Muscle of leg (tissue), 11 donors: ENCODE results near the gene ZNF653. TPM values are rescaled to one million over a fixed set of nuclear protein-coding genes. Genes with fewer than 3 reads are reported as not detected.

Experiments used
- DNase-seq: peaks from one replicate; pipeline ENCODE4 v3.0.0; 2013
- H3K27ac ChIP-seq: one replicate; pipeline ENCODE4 v1.5.1; 2013; ENCODE audit warnings: mild to moderate bottlenecking, low read length, control low read depth
- H3K27me3 ChIP-seq: one replicate; pipeline ENCODE4 v1.6.1; 2013; ENCODE audit warnings: low read length; ENCODE audit not compliant: control insufficient read depth, insufficient read depth
- H3K36me3 ChIP-seq: one replicate; pipeline ENCODE4 v1.6.1; 2013; ENCODE audit warnings: low read length; ENCODE audit not compliant: control insufficient read depth, insufficient read depth
- H3K4me1 ChIP-seq: one replicate; pipeline ENCODE4 v1.6.1; 2013; ENCODE audit warnings: low read length; ENCODE audit not compliant: control insufficient read depth, insufficient read depth
- H3K4me3 ChIP-seq: one replicate; pipeline ENCODE4 v1.5.1; 2013; ENCODE audit warnings: low read length, control low read depth
- H3K9me3 ChIP-seq: replicated peaks from 2 replicates; pipeline ENCODE4 v1.6.1; 2013; ENCODE audit warnings: low read depth, low read length; ENCODE audit not compliant: control insufficient read depth
- WGBS: methylation state at CpG from one replicate; pipeline ENCODE4 v1.1.5; 2013; ENCODE audit warnings: missing lambda C conversion rate; ENCODE audit not compliant: insufficient coverage; 5-methylcytosine and 5-hydroxymethylcytosine counted together
- polyA plus RNA-seq, 8 donors: library from polyadenylated mRNA; unstranded; fragments of 120-200 nt; gene quantifications; one replicate each; pipeline versions ENCODE4 v1.2.1 to v1.2.3, GENCODE V29; 2013; ENCODE audit warnings: inconsistent platforms in 1 of 8, low replicate concordance in 1 of 8; ENCODE audit not compliant: insufficient read length in 8 of 8, insufficient read depth in 1 of 8
- total RNA-seq: library from RNA; stranded (reverse); fragments of 120-200 nt; gene quantifications from one replicate; pipeline ENCODE4 v1.2.4, GENCODE V29; 2013

ZNF653 gene
- total and polyA plus RNA-seq, 9 donors = 3.4 to 8.3 (median 5.8) TPM

DNA sequence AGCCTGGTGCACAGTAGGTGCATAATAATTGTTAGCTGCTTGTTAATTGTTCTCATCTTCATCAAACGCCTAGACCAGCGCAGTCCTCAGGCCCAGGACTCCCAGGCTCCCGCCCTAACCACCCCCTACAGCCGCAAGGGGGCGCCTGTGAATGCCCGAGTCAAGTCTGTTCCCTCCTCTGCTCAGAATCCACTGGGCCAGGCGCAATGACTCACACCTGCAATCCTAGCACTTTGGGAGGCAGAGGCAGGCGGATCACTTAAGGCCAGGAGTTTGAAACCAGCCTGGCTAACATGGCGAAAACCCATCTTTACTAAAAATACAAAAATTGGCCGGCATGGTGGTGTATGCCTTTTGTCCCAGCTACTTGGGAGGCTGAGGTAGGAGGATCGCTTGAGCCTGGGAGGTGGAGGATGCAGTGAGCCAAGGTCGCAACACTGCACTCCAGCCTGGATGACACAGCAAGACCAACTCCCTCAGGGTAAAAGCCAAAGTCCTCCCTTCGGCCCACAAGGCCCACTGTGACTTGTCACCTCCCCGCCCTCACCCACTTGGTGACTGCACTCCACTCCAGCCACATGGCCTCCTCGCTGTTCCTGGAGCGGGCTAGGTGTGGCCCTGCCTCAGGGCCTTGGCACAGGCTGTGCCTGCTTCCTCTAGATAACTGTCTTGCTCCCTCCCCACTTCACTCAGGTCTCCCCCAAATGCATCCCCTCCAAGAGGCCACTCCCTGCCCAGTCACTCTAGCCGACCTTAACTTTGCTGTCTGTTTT lies 9.1 kb downstream of the ZNF653 start:
- no peak overlapping the region for H3K4me3 ChIP-seq
- no peaks in the 10 kb centered on the region for H3K27me3 ChIP-seq
- peak; percentile 50 for DNase-seq
- peaks cover 30% of the 10 kb centered on the region for H3K36me3 ChIP-seq
- H3K4me1 ChIP-seq = peaks cover 11% of the 10 kb centered on the region
- WGBS = 54% methylated on average over 11 of the region's 17 CpGs
- no peak overlapping the region for H3K27ac ChIP-seq
- no peaks in the 10 kb centered on the region for H3K9me3 ChIP-seq

DNA sequence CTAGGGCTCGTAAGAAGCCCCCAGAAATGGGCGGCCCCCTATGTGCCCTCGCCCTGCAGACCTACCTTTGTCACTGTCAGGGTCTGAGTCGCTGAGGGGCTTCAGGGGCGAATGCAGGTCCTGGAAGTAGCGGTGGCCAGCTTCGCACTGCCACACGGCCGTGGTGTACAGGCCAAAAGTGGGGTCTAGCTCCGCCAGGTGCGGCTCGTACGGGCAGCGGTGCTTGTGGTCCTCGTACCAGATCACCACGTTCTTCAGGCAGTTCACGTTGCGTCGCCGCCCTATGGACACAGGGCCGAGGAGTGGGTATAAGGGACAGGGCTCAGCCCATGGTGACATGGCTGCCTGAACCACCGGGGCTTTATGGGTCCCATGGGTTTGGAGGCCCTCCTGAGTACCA lies 9.8 kb downstream of the ZNF653 start:
- no peaks in the 10 kb centered on the region for H3K27me3 ChIP-seq
- H3K4me3 ChIP-seq = no peak overlapping the region
- H3K9me3 ChIP-seq = no peaks in the 10 kb centered on the region
- H3K4me1 ChIP-seq = peaks cover 11% of the 10 kb centered on the region
- DNase-seq = no peak
- WGBS = 94% methylated on average over 22 of the region's 22 CpGs
- no peak overlapping the region for H3K27ac ChIP-seq
- peaks cover 30% of the 10 kb centered on the region for H3K36me3 ChIP-seq

DNA sequence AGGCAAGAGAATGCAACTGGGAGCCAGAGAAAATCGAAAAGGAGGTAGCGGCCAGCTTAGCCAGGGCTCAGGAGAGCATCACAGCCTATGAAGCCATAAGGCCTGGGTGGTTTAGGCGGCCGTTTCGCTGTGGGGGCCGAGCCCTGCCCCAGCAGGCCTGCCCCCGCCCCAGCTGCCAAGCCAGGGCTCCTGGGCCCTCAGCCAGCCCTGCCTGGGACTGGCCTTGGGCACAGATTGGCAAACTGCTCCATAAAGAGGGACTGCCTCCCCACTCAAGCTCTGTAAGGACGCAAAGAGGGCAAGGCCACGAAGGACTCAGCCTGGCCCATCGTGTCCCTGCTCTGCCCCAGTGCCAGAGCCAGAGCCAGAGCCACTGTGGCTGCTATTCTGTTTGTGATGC lies 10.2 kb downstream of the ZNF653 start:
- WGBS = 91% methylated on average over 10 of the region's 10 CpGs
- peaks cover 33% of the 10 kb centered on the region for H3K36me3 ChIP-seq

DNA sequence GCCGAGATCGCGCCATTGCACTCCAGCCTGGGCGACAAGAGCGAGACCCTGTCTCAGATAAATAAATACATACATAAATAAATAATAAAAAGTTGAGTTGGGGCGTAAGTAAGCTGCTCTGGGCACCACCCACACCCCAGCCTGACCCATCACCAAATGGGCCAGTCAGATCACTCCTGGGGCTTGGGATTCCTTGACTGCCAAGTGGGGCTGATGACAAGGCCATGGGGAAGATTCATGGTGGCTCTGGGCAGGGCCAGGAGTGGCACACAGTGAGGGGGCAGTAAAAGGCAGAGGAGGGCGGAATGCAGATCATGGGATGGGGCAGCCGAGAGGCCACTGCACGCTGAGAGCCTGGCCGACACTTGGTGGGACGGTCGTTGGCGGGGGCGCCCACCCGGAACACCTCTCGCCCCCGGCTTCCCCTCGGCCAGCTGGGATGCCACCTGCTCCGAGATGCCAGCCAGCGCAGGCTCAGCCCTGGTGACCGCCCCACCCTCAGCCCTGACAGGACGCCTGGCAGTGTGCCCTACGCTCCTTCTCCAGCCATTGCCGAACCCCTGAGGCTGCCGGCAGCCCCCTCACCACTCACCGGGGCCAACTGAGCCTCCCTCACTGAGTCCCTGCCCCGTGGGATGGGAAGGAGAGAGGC lies 10.9 kb downstream of the ZNF653 start:
- WGBS = 89% methylated on average over 14 of the region's 27 CpGs
- no peak for DNase-seq
- H3K9me3 ChIP-seq = no peaks in the 10 kb centered on the region
- H3K36me3 ChIP-seq = peaks cover 33% of the 10 kb centered on the region
- H3K4me3 ChIP-seq = no peak overlapping the region
- H3K4me1 ChIP-seq = peaks cover 11% of the 10 kb centered on the region
- H3K27ac ChIP-seq = peak overlapping the region; percentile 55
- H3K27me3 ChIP-seq = no peaks in the 10 kb centered on the region

More for the DNA sequence above, 10.2 kb downstream of the ZNF653 start:
- H3K27me3 ChIP-seq = no peaks in the 10 kb centered on the region
- H3K4me3 ChIP-seq = no peak overlapping the region
- peaks cover 11% of the 10 kb centered on the region for H3K4me1 ChIP-seq
- DNase-seq = no peak
- no peaks in the 10 kb centered on the region for H3K9me3 ChIP-seq
- H3K27ac ChIP-seq = peak overlapping the region; percentile 55

DNA sequence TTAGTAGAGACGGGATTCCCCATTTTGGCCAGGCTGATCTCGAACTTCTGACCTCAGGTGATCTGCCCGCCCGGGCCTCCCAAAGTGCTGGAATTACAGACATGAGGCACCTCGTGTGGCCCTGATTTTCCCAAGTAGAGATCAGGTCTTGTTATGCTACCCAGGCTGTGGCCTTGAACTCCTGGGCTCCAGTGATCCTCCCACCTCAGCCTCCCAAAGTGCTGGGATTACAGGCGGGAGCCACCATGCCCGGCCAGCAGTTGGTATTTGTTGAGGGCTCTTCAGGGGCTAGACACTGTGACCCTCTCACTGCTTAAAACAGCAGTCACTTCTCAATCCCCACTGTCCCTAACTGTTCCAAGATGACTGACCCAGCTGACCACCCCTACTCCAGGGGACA lies 16.3 kb downstream of the ZNF653 start:
- H3K27me3 ChIP-seq = no peaks in the 10 kb centered on the region
- 89% methylated on average over 5 of the region's 7 CpGs for WGBS
- no peak for DNase-seq
- H3K36me3 ChIP-seq = peaks cover 25% of the 10 kb centered on the region
- no peaks in the 10 kb centered on the region for H3K4me1 ChIP-seq
- no peak overlapping the region for H3K4me3 ChIP-seq
- H3K27ac ChIP-seq = no peak overlapping the region
- H3K9me3 ChIP-seq = no peaks in the 10 kb centered on the region

DNA sequence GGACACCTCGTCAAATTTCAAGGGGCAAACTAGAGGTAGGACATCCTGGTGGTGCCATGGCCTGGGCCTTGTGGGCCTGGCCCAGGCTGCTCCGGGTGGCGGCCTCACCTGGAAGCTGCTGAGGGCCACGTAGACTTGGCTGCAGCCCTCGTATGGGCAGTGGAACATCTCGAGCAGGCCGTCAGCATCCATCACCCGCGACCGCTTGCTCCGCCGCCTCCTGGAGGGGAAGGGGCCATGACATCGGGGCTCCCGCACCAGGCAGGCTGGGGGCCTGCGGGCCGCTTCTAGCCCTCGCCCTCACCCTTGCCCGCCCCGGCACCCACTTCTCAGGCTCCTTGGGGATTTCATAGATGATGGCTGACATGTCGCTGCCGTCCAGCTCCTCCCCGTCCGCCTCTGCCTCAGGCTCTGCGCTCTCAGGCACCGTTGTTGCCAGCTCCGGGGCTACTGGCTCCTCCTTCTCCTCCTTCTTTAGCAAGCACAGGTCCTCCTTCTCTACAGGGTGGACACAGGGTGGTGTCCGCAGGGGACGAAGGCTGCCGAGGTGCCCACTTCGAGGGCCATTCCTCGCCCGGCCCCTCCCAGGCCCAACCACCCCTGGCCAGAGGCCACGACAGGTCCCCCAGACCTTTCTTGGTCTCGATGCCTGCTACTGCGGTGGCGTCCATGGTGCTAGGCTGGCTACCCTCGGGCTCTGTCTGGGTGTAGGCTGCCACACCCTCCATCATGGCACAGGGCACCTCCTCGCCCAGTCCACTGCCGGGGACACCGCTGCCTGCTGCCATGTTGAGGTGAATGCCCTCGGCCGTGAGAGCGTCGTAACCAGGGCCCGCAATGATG lies 18.8 kb downstream of the ZNF653 start:
- peaks cover 14% of the 10 kb centered on the region for H3K27me3 ChIP-seq
- 93% methylated on average over 44 of the region's 45 CpGs for WGBS
- H3K4me1 ChIP-seq = peaks cover 13% of the 10 kb centered on the region
- DNase-seq = no peak
- no peaks in the 10 kb centered on the region for H3K9me3 ChIP-seq
- no peak overlapping the region for H3K27ac ChIP-seq
- H3K36me3 ChIP-seq = peaks cover 21% of the 10 kb centered on the region
- H3K4me3 ChIP-seq = no peak overlapping the region

DNA sequence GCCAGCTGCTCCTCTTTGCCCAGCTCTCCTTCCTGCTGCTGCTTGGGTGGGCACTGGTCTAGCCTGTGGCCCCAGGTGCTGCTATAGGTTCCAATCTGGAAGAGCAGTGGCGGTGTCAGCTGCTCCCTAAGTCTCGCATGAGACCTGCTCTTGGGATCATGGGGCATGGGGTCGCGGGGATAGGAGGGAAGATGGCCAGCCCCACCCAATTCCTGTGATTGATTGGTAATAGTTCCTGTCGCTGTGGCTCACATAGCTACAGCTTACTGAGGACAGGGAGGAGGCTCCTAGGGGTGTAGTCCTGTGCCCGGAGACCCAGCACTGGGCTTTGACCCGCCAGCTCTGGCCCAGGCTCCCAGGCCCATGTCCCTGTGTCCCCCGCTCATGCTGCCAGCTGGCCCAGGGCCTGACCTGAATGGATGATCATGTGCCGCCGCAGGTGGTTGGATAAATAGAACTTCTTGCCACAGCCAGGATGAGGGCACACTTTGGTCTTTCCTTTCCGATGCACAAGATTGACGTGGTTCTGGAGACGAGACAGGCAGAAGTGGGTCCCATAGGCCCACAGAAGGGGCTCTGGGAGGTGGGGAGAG lies 20.3 kb downstream of the ZNF653 start:
- Histone ChIP-seq H3K9me3 (no peaks in the 10 kb centered on the region), H3K36me3 (peaks cover 17% of the 10 kb centered on the region), H3K27me3 (peaks cover 29% of the 10 kb centered on the region), H3K4me3 (no peak overlapping the region), H3K27ac (no peak overlapping the region), H3K4me1 (peaks cover 17% of the 10 kb centered on the region)
- no peak for DNase-seq
- 90% methylated on average over 13 of the region's 13 CpGs for WGBS

DNA sequence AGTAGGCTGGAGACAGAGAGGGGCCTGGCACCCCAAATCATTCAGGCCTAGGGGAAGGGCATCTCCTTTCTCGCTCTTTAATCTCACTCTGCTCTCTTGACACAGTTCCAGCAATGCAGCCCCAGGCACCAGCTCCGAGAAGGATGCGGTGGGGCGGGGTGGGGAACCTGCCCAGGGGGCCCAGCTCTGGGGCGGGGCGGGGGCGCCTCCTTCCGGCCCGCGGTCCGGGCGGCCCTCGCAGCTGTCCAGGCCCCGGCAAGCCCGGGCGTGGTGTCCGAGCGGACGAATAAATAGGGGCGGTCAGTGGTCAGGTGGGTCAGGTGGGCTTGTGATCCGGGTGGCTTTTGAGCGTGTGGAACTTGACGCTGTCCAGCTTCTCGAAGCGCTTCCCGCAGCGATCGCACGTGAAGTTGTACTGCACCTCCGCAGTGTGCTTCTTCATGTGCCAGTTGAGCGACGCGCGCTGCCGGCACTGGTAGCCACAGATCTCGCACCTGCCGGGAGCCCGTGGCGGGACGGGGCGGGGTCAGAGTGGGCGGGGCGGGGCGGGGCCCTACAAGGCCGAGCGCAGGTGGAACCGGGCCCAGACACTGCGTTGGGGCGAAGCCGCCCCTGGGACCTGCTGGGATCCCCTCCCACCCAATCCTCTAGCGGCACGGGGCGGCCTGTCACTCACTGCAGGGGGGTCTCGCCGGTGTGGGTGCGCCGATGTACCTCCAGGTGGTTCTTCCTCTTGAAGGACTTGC lies 22.1 kb downstream of the ZNF653 start:
- Histone ChIP-seq H3K27me3 (peaks cover 46% of the 10 kb centered on the region), H3K27ac (no peak overlapping the region), H3K4me1 (peaks cover 25% of the 10 kb centered on the region), H3K36me3 (peaks cover 17% of the 10 kb centered on the region), H3K4me3 (no peak overlapping the region), H3K9me3 (no peaks in the 10 kb centered on the region)
- 48% methylated on average over 44 of the region's 57 CpGs for WGBS
- DNase-seq = no peak

DNA sequence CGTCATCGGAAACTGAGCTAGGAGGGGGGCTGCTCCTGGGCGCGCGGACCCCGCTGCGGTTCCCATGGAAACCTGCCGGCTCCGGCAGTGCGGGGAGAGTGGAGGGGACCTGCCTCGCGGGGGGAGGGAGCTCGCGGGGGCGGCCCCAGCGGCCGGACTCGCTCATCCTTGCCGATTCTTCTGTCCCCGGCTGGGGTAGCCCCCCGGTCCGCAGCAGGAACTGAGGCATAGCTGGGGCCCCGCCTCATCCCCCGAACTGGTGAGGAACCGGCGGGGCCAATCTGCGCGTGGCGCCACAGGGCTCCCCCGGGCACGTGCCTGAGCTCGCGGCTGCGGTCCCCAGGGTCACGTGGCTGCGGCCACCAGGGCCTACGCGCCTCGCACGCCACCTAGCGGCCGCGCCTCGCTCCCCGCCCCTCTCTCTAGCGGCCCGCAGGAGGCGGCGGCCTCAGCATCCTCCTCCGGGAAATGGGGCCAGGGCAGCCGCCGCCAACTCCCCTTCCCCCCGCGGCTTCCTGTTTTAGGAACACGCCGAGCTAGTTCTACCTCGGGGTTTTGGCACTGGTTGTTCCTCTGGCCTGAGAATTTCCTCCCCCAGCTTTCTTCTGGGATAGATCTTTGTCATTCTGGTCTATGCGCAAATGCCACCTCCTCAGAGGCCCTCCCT lies 23.1 kb downstream of the ZNF653 start:
- H3K36me3 ChIP-seq = peaks cover 17% of the 10 kb centered on the region
- WGBS = under 1% methylated on average over 58 of the region's 58 CpGs
- H3K27me3 ChIP-seq = peaks cover 56% of the 10 kb centered on the region
- peaks cover 25% of the 10 kb centered on the region for H3K4me1 ChIP-seq
- H3K9me3 ChIP-seq = no peaks in the 10 kb centered on the region
- no peak overlapping the region for H3K27ac ChIP-seq
- H3K4me3 ChIP-seq = peak overlapping the region; percentile 26
- peak; percentile 80 for DNase-seq
